Measurements from ENCODE around the gene RNF8.
"Not testable (repeated sequence)": the region's sequence is repeated elsewhere in the genome, so short reads cannot be mapped to it uniquely, and the experiment has no call there.

RNF8 gene

DNA sequence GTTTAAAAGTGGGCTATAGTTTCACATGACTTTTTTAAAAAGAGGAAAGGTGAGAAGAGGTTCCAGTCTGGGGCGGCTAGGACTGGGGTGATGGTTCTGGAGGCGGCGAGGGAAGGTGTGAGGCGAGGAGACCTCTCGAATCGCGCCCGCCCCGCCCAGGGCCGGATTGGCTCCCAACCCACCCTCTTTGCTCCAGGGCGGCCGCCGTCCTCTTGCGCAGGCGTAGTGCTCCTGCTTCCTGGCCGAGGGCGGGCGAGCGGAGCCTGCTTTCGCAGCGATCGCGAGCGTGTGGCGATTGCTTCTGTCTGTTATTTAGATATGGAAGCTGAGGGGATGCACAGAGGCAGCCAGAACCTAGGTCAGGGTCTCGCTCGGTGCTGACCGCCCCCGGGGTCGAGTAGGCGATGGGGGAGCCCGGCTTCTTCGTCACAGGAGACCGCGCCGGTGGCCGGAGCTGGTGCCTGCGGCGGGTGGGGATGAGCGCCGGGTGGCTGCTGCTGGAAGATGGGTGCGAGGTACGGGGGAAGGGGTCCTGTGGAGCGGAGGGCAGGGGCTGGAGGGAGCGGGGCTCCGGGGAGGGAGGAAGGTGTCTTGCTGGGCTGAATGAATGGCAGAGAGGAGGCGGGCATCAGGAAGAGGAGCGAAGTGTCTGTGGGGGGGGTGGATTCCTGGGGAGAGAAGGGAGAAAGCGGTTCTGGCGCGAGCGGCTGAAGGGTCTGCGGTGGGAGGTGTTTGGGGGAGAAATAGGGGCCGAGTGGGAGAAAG lies at the start of gene RNF8:
Gene RNF8 (plus strand): TSS at position 223 of the 765 bp plus-strand sequence. CDS start 182 bp downstream, at position 405.
- DNase-seq: peak; percentile 77

DNA sequence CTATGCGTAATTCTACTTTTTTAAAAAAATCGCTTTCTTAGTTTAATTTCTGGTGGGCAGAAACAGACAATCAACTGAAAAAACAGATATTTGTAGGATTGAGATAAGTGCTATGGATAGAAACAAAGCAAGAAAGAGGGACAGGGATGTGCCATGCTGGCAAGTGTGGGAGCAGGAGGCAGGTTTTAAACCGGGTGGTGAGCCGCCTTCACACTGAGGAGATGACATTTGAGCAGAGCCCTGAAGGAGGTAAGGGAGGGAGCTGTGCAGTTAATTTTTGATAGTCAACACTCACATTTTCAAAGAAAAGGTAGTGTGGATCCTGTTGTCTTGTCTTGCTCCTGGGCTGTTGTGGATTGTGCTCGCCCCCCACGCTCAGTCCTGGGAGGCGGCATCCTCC lies 49.0 kb upstream of the RNF8 start:
- no peak for DNase-seq

DNA sequence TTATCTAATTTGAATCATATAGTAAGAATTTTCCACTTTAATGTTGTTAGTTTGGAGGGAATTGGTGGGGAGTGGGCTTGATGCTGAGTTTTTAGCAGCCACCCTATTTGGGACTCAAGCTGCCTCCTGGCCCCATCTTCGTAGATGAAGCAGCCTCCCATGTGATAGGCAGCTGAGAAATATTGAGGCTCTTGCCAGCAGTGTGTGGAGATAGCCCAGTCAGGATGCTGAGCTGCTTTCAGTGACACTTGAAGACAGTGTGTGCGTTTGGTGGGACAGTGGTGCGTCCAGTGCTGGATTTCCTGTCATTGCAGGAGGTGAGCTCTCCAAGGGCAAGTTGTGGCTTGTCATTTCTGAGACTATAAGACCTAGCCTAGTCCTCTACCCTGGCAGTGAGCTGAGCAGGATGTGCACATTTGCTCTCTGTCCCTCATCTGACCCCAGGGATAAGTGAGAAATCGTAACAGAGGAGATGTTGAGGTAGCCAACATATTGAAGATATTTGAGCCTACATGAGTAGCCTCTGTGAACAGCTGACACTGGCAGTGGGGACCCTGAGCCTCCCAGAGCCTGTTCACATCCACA lies 47.9 kb upstream of the RNF8 start:
- DNase-seq: no peak

GRCh38 chr6:37306624-37307222 lies 47.1 kb upstream of the RNF8 start:
- DNase-seq: peak; percentile 38

DNA sequence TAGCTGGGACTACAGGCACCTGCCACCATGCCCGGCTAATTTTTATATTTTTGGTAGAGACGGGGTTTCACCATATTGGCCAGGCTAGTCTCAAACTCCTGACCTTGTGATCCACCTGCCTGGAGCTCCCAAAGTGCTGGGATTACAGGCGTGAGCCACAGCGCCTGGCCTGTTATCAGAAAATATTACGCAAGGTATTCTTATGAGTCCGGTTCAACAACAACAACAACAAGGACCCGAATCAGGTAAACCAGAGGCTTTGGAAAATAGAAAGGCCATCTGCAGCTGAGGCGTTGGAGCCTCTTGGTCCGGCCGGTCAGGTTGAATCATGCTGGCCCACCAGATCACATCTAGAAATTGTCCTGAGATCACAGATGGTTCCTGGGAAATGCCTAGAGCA lies 46.3 kb upstream of the RNF8 start:
- DNase-seq: not testable (repeated sequence)

- peak; percentile 85 for DNase-seq
Measured at GRCh38 chr6:37308069-37308815, 45.5 kb upstream of the RNF8 start.

DNA sequence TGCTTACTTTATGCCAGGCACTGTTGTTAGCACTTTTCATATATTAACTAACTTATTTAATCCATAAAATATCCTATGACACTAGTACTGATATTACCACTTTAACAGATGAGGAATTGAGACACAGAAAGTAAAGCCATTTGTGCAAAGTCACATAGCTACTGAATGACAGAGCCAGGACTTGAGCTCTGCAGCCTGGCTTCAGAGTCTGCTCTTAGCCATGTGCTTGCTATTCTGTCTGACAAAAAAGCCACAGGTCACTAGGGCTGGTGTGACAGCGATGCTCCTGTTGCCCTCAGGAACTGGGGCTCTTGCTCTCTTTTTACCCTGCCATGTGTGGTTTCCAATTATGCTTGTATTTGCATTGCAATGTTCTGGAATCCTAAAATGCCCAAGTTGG lies 44.7 kb upstream of the RNF8 start:
- no peak for DNase-seq

DNA sequence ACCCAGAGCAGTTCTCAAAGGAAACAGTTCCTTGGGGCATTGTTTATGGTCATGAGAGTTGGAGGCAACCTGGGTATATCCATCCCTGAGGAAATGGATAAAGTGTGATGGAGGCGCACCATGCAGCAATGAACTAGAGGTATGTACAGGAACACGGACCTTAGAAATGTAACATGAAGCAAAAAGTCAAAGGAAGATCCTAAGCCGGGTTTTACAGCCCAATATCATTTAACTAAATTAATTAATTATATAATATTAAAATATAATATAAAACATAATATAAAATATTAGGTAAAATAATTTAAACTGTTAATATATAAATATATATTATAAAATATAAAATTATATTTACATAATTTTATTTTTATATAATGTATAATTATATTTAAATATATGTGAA lies 44.1 kb upstream of the RNF8 start:
- no peak for DNase-seq

GRCh38 chr6:37310966-37311365 lies 42.8 kb upstream of the RNF8 start:
- no peak for DNase-seq

DNA sequence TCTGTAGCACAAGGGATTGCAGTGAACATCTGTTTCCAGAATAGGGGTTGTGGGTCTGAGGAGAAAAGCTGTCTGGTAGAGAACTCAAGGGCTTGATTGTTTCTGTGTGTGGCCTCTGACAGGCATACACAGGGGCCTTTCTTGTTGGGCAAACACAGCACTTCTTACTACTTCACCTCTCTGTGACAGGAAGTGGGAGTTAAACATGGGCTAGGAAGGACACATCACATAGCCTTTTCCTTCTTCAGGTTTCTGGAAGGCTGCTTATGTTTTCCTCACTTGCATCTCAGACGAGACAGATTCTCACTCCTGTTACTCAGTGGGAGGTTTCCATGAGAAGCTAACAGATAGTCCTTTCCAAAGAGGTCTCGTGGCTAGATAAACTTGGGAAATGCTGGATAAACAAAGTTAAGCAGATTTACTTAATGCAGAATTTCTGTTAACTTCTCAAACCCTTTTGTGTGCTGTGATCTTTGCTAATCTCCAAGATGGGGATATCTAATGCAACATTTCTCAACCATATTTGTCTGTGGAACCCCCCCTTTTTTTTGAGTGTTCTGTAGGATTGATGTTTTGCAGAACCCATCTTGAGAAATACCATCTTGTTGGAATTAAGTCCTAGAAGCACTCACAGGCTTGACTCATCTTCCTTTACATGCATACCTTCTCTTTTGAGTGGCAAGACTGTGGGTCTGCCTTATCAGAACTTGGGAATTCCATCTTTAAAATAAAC lies 41.9 kb upstream of the RNF8 start:
- no peak for DNase-seq

- no peak for DNase-seq
Measured at GRCh38 chr6:37313723-37314486, 39.9 kb upstream of the RNF8 start.

- no peak for DNase-seq
Measured at GRCh38 chr6:37314487-37315156, 39.2 kb upstream of the RNF8 start.

DNA sequence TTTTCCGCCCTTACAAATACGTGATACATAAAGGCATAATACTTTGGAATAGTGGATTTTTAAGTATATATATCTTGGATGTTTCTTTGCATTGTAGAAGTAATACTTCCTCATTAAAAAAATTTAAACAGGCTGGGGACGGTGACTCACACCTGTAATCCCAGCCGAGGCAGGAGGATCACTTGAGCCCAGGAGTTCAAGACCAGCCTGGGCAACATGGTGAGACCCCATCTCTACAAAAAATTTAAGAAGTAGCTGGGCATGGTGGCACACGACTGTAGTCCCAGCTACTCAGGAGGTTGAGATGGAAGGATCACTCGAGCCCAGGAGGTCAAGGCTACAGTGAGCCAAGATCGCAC lies 38.6 kb upstream of the RNF8 start:
- no peak for DNase-seq

GRCh38 chr6:37316071-37316470 lies 37.7 kb upstream of the RNF8 start:
- no peak for DNase-seq

- DNase-seq: no peak
Measured at GRCh38 chr6:37317312-37318038, 36.3 kb upstream of the RNF8 start.

DNA sequence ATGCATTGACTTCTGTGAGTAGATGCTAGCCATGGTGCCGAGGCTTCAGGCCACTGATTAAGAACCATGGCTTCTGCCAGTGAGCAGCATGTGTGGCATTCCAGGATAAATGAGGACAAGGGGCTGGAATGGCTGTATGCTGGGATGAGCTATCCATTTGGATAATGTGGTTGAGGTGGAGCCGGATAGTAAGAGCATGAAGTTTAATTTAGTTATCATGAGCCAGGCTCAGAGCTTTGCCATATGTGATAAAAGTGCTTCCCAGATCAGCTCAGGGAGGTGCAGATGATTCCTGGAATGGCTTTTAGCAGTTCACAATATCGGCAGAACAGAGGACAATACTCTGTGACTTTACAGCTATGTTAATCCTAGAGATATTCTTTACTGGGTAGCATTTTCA lies 34.6 kb upstream of the RNF8 start:
- no peak for DNase-seq

DNA sequence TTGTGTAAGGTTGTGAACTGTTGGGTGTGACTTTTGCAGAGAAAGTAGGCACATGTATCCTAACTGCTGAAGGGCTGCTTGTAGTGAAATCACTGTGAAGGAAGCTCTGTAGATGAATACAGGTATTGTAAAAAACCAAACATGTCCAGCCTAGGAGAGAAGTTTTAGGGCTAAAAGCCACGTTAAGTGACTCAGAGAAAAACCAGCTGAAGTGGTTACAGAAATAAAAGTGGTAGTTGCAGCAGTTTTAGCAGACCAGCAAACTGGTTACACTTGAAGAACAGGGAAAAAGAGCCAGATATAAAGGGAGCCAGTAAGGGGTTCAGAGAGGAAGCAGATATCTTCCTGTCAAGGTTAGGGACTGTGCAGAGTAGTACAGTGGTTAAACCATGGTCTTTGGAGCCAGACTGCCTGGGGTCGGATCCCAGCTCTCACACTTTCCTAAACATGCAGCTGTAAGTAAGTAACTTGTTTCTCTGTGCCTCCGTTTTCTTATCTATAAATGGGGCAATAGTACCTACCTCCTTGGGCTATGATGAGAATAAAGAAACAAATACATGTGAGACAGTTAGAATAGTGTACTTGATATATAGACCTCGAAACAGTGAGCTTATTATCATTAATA lies 33.8 kb upstream of the RNF8 start:
- DNase-seq: no peak

DNA sequence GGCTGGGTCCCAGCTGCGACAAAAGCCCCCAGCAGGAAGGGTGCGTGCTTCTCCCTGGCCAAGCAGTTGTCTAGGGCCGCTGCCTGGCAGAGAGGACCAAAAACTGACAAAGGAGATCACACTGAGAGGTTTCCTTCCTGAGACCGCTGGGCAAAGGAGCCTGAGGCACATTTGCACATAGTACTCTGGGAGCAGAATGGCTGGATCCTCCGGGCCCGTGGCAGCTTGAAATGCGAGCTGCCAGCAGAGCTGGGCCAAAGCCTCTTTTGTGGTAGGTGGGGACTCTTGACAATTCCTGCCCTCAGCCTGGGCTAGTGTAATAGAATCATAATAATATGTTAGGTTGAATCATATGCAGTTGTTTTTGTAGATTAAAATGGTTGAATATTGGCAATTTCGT lies 33.1 kb upstream of the RNF8 start:
- no peak for DNase-seq

- DNase-seq: no peak
Measured at GRCh38 chr6:37321101-37321500, 32.7 kb upstream of the RNF8 start.

Data from NCI-H774 (cell line).